ENCODE data around the gene SIRT2.
A peak's percentile ranks its signal among the peaks of the same experiment; 100 is the strongest.
"Not testable (repeated sequence)": the region's sequence is repeated elsewhere in the genome, so short reads cannot be mapped to it uniquely, and the experiment has no call there.

The SIRT2 gene

DNA sequence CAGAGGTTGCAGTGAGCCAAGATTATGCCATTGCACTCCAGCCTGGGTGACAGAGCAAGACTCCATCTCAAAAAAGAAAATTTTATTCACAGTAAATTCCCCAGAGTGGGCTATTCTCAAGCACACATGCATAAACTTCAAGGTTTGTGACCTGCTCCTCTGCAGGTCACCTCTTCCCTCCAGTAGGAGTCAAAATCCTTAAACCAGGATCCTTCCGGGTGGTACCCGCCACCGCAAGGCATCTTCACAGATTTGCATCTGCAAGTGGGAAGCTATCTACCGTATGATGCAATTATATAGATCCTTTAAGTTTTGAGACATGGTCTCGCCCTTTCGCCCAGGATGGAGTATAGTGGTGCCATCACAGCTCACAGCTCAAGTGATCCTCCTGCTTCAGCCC lies 64.8 kb downstream of the SIRT2 start:
- in situ Hi-C loops (cut with HindIII; ENCODE audit: low pct_ligation_motif_present, low sequenced_read_pairs) = no loop called here
- Histone ChIP-seq H3K36me3 (replicated peaks) (peaks cover 41% of the 10 kb centered on the region), H3K27me3 (replicated peaks) (no peaks in the 10 kb centered on the region), H3K27ac (no peak overlapping the region), H3K4me3 (ENCODE audit: low read depth, low read length) (no peak overlapping the region)
- TF ChIP-seq, protein P1, sequence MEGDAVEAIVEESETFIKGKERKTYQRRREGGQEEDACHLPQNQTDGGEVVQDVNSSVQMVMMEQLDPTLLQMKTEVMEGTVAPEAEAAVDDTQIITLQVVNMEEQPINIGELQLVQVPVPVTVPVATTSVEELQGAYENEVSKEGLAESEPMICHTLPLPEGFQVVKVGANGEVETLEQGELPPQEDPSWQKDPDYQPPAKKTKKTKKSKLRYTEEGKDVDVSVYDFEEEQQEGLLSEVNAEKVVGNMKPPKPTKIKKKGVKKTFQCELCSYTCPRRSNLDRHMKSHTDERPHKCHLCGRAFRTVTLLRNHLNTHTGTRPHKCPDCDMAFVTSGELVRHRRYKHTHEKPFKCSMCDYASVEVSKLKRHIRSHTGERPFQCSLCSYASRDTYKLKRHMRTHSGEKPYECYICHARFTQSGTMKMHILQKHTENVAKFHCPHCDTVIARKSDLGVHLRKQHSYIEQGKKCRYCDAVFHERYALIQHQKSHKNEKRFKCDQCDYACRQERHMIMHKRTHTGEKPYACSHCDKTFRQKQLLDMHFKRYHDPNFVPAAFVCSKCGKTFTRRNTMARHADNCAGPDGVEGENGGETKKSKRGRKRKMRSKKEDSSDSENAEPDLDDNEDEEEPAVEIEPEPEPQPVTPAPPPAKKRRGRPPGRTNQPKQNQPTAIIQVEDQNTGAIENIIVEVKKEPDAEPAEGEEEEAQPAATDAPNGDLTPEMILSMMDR (IDR thresholded peaks at IDR 0.05; ENCODE audit: low read depth, low read length, missing control alignments) = no peak
- DNase-seq = no peak

DNA sequence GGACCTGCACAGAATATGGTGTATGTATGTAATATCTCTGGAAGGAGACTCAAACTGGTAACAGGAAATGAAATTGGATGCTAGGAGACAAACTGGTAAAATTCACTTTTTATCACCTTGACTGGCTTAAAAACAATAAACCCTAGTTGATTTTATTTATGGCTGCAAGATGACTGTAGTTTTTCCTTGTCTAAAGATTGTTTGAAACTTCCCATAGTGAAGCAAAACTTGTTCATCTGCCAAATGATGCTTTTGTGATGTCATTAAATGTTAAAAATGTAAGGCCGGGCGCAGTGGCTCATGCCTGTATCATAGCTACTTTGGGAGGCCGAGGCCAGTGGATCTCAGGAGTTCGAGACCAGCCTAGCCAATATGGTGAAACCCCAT lies 65.3 kb downstream of the SIRT2 start:
- DNase-seq = no peak
- TF ChIP-seq, protein P1 (IDR thresholded peaks at IDR 0.05; ENCODE audit: low read depth, low read length, missing control alignments) = no peak
- Histone ChIP-seq H3K36me3 (replicated peaks) (peaks cover 37% of the 10 kb centered on the region), H3K4me3 (ENCODE audit: low read depth, low read length) (no peak overlapping the region), H3K27ac (no peak overlapping the region), H3K27me3 (replicated peaks) (no peaks in the 10 kb centered on the region)
- in situ Hi-C loops (cut with HindIII; ENCODE audit: low pct_ligation_motif_present, low sequenced_read_pairs) = no loop called here

DNA sequence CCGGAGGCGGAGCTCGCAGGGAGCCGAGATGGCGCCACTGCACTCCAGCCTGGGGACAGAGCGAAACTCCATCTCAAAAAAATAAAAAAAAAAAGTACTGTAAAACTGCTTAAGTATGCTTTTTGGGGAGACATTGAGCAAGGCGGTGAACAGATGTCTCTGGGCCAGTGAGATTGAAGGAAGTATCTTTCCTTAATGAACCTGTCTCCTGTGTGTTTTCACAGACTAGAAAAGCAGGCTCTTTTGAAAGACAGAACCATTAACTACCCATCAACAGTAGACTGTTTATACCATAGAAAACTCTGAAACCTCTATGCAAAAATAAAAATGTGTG lies 66.4 kb downstream of the SIRT2 start:
- no peak for DNase-seq
- Histone ChIP-seq H3K27ac (no peak overlapping the region), H3K4me3 (ENCODE audit: low read depth, low read length) (no peak overlapping the region), H3K27me3 (replicated peaks) (no peaks in the 10 kb centered on the region), H3K36me3 (replicated peaks) (peaks cover 26% of the 10 kb centered on the region)
- TF ChIP-seq, protein P1 (IDR thresholded peaks at IDR 0.05; ENCODE audit: low read depth, low read length, missing control alignments) = no peak
- in situ Hi-C loops (cut with HindIII; ENCODE audit: low pct_ligation_motif_present, low sequenced_read_pairs) = no loop called here

DNA sequence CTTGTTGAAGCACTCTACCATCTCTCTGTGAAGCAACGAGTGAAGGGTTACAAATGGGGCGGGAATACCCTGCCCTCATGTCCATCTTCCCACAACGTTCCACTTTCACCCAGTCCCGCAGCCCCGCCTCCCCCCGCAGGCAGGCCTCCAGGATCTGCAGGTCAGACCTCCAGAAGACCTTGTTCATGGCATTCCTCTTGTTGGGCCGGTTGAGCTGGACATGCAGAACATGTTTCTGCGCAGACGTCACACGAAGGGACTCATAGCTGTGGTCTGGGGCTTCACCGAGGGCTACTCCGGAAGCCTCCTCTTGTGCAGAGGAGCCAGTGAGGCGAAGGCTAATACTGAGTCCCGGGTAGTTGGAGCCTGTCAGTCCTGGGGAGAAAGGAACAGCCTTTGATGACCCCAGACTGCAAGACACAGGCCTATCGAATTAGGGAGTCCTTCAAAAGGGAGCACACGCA lies 68.2 kb downstream of the SIRT2 start:
- Histone ChIP-seq H3K4me3 (ENCODE audit: low read depth, low read length) (peak overlapping the region; percentile 64), H3K27me3 (replicated peaks) (no peaks in the 10 kb centered on the region), H3K36me3 (replicated peaks) (peaks cover 10% of the 10 kb centered on the region), H3K27ac (peak overlapping the region; percentile 98)
- in situ Hi-C loops (cut with HindIII; ENCODE audit: low pct_ligation_motif_present, low sequenced_read_pairs) = no loop called here
- TF ChIP-seq, protein P1 (IDR thresholded peaks at IDR 0.05; ENCODE audit: low read depth, low read length, missing control alignments) = no peak
- peak; percentile 95 for DNase-seq

DNA sequence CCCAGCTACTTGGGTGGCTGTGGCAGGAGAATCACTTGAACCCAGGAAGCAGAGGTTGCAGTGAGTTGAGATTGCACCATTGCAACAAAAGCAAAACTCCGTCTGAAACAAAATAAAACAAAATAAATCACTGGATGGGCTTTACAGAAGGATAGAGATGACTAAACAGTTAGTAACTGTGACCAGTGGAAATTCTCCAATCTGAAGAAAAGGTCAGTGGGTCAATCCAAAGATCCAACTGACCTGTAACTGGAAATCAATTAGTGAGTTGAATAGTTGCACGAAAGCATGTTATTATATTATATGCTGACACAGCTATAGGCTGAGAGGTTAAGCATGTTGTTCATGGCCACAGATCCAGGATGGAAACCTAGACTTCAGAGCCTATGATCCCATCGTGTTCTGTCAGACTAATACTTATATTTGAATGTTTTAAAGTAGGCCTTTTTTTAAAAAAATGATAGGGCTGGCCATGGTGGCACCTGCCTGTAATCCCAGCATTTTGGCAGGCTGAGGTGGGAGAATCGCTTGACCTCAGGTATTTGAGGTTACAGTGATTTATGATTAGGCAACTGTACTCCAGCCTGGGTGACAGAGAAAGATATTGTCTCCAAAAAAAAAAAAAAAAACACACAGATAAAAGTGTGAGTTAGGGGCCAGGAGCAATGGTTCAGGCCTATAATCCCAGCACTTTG lies 69.2 kb downstream of the SIRT2 start:
- Histone ChIP-seq H3K27me3 (replicated peaks) (no peaks in the 10 kb centered on the region), H3K36me3 (replicated peaks) (peaks cover 2% of the 10 kb centered on the region), H3K4me3 (ENCODE audit: low read depth, low read length) (no peak overlapping the region), H3K27ac (peak overlapping the region; percentile 98)
- peak; percentile 23 for DNase-seq
- TF ChIP-seq, protein P1 (IDR thresholded peaks at IDR 0.05; ENCODE audit: low read depth, low read length, missing control alignments) = no peak
- in situ Hi-C loops (cut with HindIII; ENCODE audit: low pct_ligation_motif_present, low sequenced_read_pairs) = no loop called here

DNA sequence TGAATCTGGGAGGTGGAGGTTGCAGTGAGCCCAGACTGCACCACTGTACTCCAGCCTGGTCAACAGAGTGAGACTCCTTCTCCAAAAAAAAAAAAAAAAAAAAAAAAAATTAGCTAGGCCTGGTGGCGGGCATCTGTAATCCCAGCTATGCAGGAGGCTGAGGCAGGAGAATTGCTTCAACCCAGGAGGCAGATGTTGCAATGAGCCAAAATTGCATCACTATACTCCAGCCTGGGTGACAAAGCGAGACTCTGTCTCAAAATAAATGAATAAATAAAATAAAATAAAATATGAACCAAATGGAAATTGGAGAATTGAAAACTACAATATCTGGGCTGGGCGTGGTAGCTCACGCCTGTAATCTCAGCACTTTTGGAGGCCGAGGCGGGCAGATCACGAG lies 70.2 kb downstream of the SIRT2 start:
- H3K36me3 ChIP-seq (replicated peaks); H3K27me3 ChIP-seq (replicated peaks); in situ Hi-C loops (cut with HindIII; ENCODE audit: low pct_ligation_motif_present, low sequenced_read_pairs); H3K4me3 ChIP-seq (ENCODE audit: low read depth, low read length): not testable (repeated sequence)
- peak overlapping the region; percentile 98 for H3K27ac ChIP-seq
- DNase-seq = peak; percentile 17

Measured in brain microvascular endothelial cell (primary cell).